Liver (tissue), 3 donors: ENCODE results near the gene NUBP1.

Source experiments
- EGR1 ChIP-seq, 2 donors: IDR thresholded peaks; 2 replicates each; pipeline ENCODE4 v1.6.1; 2016 to 2018; ENCODE audit warnings: antibody characterized with exemption in 2 of 2, low read depth in 2 of 2
- FOXA1 ChIP-seq: IDR thresholded peaks from 2 replicates; pipeline ENCODE4 v1.6.1; 2016; ENCODE audit warnings: antibody characterized with exemption
- GABPA ChIP-seq, 2 donors: IDR thresholded peaks in 1 of 2; conservative IDR thresholded peaks in 1 of 2; 2 replicates each; pipeline ENCODE4 v1.6.1; 2016; ENCODE audit warnings: antibody characterized with exemption in 2 of 2, mild to moderate bottlenecking in 1 of 2, moderate library complexity in 1 of 2
- HNF4A ChIP-seq, 2 donors: conservative IDR thresholded peaks; 2 replicates each; pipeline ENCODE4 v1.6.1; 2016; ENCODE audit warnings: antibody characterized with exemption in 2 of 2, mild to moderate bottlenecking in 2 of 2
- JUND ChIP-seq, 2 donors: IDR thresholded peaks; 2 replicates each; pipeline ENCODE4 v1.6.1; 2016; ENCODE audit warnings: antibody characterized with exemption in 2 of 2
- RAD21 ChIP-seq, 2 donors: IDR thresholded peaks; 2 replicates each; pipeline ENCODE4 v1.6.1; 2016; ENCODE audit warnings: antibody characterized with exemption in 2 of 2, mild to moderate bottlenecking in 2 of 2
- RXRA ChIP-seq, 2 donors: IDR thresholded peaks; 2 replicates each; pipeline ENCODE4 v1.6.1; 2017 to 2018; ENCODE audit warnings: antibody characterized with exemption in 2 of 2, mild to moderate bottlenecking in 1 of 2
- TAF1 ChIP-seq: conservative IDR thresholded peaks from 2 replicates; pipeline ENCODE4 v1.6.1; 2016; ENCODE audit warnings: antibody characterized with exemption, mild to moderate bottlenecking
- YY1 ChIP-seq: IDR thresholded peaks from 2 replicates; pipeline ENCODE4 v1.6.1; 2016; ENCODE audit warnings: antibody characterized with exemption, mild to moderate bottlenecking
- TF ChIP-seq, protein P1 (sequence below): fragments of 150-350 bp; IDR thresholded peaks from 2 replicates; pipeline ENCODE4 v1.5.1; 2017; ENCODE audit warnings: improper control_type of control experiment, low read depth, low read length; ENCODE audit not compliant: missing input control
- TF ChIP-seq, protein P2 (sequence below): IDR thresholded peaks from 2 replicates; pipeline ENCODE4 v1.6.1; 2016; ENCODE audit warnings: antibody characterized with exemption
- TF ChIP-seq, protein P3 (sequence below): IDR thresholded peaks from 2 replicates; pipeline ENCODE4 v1.6.1; 2016; ENCODE audit warnings: antibody characterized with exemption, mild to moderate bottlenecking
- TF ChIP-seq, protein P4 (sequence below): IDR thresholded peaks from 2 replicates; pipeline ENCODE4 v1.6.1; 2016; ENCODE audit warnings: antibody characterized with exemption
- donor health status: healthy.
- donor health status: healthy.

DNA sequence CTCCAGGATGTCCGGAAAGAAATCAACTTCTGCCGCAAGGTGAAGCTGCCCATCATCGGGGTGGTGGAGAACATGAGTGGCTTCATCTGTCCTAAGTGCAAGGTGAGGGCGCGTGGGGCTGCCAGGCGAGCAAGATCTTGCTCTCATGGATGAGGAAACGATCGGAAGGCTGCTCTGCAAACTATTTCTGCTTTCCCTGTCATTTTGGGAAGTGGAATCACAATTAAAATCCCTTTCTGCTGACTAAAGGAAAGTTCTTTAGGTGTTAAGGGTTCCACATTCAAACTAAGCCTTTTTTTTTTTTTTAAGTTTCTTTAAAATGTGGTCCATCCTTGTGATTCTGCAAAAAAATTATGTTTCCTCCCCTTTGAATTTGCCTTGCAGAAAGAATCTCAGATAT, 17.7 kb downstream of the NUBP1 start:
- TF ChIP-seq, protein P1, sequence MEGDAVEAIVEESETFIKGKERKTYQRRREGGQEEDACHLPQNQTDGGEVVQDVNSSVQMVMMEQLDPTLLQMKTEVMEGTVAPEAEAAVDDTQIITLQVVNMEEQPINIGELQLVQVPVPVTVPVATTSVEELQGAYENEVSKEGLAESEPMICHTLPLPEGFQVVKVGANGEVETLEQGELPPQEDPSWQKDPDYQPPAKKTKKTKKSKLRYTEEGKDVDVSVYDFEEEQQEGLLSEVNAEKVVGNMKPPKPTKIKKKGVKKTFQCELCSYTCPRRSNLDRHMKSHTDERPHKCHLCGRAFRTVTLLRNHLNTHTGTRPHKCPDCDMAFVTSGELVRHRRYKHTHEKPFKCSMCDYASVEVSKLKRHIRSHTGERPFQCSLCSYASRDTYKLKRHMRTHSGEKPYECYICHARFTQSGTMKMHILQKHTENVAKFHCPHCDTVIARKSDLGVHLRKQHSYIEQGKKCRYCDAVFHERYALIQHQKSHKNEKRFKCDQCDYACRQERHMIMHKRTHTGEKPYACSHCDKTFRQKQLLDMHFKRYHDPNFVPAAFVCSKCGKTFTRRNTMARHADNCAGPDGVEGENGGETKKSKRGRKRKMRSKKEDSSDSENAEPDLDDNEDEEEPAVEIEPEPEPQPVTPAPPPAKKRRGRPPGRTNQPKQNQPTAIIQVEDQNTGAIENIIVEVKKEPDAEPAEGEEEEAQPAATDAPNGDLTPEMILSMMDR: no peak
- TF ChIP-seq, protein P2, sequence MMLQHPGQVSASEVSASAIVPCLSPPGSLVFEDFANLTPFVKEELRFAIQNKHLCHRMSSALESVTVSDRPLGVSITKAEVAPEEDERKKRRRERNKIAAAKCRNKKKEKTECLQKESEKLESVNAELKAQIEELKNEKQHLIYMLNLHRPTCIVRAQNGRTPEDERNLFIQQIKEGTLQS: no peak
- TF ChIP-seq TAF1 (no peak), HNF4A (conservative IDR thresholded peaks at IDR 0.05) (no peak), JUND (IDR thresholded peaks at IDR 0.05) (no peak), GABPA (IDR thresholded peaks at IDR 0.05 in 1 of 2, conservative IDR thresholded peaks at IDR 0.05 in 1 of 2) (no peak), YY1 (no peak), FOXA1 (no peak), RXRA (IDR thresholded peaks at IDR 0.05) (no peak), RAD21 (IDR thresholded peaks at IDR 0.05) (no peak), EGR1 (IDR thresholded peaks at IDR 0.05; ENCODE audit: low read depth in 2 of 2) (no peak)
- TF ChIP-seq, protein P3, sequence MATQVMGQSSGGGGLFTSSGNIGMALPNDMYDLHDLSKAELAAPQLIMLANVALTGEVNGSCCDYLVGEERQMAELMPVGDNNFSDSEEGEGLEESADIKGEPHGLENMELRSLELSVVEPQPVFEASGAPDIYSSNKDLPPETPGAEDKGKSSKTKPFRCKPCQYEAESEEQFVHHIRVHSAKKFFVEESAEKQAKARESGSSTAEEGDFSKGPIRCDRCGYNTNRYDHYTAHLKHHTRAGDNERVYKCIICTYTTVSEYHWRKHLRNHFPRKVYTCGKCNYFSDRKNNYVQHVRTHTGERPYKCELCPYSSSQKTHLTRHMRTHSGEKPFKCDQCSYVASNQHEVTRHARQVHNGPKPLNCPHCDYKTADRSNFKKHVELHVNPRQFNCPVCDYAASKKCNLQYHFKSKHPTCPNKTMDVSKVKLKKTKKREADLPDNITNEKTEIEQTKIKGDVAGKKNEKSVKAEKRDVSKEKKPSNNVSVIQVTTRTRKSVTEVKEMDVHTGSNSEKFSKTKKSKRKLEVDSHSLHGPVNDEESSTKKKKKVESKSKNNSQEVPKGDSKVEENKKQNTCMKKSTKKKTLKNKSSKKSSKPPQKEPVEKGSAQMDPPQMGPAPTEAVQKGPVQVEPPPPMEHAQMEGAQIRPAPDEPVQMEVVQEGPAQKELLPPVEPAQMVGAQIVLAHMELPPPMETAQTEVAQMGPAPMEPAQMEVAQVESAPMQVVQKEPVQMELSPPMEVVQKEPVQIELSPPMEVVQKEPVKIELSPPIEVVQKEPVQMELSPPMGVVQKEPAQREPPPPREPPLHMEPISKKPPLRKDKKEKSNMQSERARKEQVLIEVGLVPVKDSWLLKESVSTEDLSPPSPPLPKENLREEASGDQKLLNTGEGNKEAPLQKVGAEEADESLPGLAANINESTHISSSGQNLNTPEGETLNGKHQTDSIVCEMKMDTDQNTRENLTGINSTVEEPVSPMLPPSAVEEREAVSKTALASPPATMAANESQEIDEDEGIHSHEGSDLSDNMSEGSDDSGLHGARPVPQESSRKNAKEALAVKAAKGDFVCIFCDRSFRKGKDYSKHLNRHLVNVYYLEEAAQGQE: no peak
- TF ChIP-seq, protein P4, sequence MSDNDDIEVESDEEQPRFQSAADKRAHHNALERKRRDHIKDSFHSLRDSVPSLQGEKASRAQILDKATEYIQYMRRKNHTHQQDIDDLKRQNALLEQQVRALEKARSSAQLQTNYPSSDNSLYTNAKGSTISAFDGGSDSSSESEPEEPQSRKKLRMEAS: no peak
